ENCODE results near the gene MINDY1.

The MINDY1 gene

DNA sequence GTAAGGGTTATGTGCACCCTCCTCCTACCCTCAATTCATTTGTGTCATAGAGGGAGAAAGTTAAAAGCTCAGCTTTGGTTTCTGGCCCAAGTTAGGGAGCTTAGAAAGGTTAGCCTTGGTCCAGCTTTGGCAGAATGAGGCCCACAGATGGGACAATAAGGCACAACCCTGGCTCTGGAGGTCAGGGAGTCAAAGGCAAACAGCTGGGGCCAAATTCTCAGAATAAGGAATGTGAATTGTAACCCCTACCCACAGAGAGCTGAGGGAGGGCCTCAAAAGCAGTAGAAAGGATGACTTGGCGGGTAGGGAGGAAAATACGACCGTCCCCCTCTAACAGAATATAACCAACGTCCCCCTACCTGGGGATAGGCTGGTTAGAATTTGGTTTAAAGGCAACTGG, 41.1 kb downstream of the MINDY1 start:
- no peak for DNase-seq (ENCODE audit: low read depth in 2 of 2)

GRCh38 chr1:150964164-150964489, 42.6 kb downstream of the MINDY1 start:
- DNase-seq (ENCODE audit: low read depth in 2 of 2): no peak

DNA sequence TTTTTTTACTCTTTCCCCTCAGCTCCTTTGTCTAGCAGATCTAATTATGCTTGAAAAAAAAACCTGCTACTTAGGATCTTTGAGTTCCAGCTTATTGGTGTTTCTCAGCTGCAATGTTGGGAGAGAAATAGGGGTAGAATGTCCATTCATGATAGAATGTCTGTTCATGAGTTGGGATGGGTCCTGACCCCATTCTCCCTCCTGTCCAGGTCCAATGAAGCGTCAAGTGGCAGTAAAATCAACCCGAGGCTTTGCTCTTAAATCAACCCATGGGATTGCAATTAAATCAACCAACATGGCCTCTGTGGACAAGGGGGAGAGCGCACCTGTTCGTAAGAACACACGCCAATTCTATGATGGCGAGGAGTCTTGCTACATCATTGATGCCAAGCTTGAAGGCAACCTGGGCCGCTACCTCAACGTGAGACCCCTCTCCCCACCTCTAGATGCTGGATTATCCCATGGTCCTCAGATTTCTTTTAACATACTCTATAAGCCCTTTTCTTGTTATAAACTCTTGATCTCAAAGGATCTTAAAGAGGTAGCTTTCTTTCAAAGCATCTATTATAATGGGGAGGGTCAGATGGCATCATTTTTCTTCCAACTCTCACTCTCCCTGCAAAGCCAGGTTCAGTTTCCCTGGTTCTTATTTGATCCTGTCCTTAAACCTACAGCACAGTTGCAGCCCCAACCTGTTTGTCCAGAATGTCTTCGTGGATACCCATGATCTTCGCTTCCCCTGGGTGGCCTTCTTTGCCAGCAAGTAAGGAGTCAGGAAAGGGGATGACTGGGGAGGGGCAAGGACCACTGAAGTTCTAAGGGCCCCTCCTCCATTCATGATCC, 43.2 kb downstream of the MINDY1 start:
- no peak for DNase-seq (ENCODE audit: low read depth in 2 of 2)

GRCh38 chr1:150961756-150962155, 44.9 kb downstream of the MINDY1 start:
- no peak for DNase-seq (ENCODE audit: low read depth in 2 of 2)

DNA sequence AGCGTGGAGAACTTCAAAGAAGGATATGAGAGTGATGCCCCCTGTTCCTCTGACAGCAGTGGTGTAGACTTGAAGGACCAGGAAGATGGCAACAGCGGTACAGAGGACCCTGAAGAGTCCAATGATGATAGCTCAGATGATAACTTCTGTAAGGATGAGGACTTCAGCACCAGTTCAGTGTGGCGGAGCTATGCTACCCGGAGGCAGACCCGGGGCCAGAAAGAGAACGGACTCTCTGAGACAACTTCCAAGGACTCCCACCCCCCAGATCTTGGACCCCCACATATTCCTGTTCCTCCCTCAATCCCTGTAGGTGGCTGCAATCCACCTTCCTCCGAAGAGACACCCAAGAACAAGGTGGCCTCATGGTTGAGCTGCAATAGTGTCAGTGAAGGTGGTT, 46.1 kb downstream of the MINDY1 start:
- no peak for DNase-seq (ENCODE audit: low read depth in 2 of 2)

GRCh38 chr1:150957666-150958065, 49.0 kb downstream of the MINDY1 start:
- DNase-seq (ENCODE audit: low read depth in 2 of 2): no peak

GRCh38 chr1:150955280-150955679, 51.4 kb downstream of the MINDY1 start:
- no peak for DNase-seq (ENCODE audit: low read depth in 2 of 2)

- DNase-seq (ENCODE audit: low read depth in 2 of 2): no peak
These were observed 52.0 kb downstream of the MINDY1 start for GRCh38 chr1:150954708-150955107.
